Stimulated activated CD8-positive, alpha-beta memory T cell treated with anti-CD3 and anti-CD28 coated beads, Interleukin-15, amount 100 ng/mL, for 4 hours (primary cell): ENCODE data around the gene EPS8L2.

Experiments
- DNase-seq, 2 donors: peaks; one replicate each; pipeline ENCODE4 v3.0.0-alpha.2; 2020; ENCODE audit warnings: low read depth in 2 of 2

EPS8L2 gene

DNA sequence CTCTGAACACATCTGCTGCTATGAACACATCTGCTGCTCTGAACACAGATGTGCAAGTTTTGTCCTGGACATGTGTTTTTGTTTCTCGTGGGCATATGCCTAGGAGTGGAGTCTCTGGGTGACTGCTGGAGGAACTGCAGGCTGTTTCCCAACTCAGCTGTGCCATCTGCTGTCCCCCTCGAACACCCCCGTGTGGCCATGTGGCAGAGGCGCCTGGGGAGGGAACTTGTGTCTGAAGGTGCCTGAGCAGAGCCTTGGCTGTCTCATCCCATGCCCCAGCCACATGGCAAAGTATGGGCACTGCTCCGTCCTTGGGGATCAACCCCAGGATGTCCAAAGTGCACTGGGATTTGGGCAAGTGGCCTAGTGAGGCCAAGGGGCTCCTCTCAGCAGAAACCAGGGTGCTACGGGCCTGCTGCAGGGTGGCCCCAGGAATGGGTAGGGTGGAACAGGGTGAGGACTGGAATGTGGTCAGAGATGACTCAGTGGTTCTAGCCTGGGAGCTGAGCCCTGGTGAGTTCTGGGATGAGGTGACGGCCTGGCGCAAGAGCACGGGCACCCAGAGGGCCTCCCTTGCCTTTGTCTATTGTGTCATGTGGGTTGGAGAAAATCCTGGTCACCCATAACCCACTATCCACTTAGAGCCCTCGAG is 56.5 kb downstream of the EPS8L2 start:
- no peak for DNase-seq

DNA sequence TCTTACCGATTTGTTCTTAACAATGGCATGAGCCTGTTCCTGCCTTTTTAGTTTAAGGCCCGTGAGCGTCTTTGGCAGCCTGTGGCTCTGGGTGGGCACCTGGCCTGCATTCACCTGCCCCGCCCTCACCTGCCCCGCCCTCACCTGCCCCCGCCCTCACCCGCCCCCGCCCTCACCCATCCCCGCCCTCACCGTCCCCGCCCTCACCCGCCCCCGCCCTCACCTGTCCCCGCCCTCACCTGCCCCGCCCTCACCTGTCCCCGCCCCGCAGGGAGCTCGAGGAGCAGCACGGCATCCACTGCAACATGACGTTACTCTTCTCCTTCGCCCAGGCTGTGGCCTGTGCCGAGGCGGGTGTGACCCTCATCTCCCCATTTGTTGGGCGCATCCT is 57.0 kb downstream of the EPS8L2 start:
- DNase-seq = no peak

DNA sequence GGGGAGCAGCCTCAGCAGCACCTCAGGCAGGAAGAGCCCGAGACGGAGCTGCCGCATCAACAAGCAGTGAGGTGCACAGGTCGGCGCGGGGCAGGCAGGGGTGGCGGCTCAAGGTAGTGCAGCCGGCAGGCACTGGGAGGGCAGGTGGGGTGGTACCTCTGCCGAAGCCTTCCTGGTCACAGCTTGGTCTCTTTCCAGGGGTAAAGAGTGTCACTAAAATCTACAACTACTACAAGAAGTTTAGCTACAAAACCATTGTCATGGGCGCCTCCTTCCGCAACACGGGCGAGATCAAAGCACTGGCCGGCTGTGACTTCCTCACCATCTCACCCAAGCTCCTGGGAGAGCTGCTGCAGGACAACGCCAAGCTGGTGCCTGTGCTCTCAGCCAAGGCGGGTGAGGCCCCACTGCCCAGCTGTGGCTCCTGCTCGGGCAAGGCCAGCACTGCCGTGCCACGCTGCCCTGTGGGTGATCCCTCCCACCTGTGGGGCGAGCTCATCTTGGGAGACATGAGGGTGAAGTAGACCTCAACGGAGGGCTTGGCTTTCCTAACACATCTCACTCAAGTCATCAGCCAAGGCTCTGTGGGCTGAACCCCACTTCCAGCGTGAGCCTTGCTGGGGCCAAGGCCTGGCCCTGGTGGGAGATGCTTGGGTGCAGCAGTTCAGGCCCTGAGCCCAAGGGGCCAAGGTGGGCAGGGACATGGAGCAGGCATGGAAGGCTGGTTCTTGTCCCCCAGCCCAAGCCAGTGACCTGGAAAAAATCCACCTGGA is 57.7 kb downstream of the EPS8L2 start:
- no peak for DNase-seq

DNA sequence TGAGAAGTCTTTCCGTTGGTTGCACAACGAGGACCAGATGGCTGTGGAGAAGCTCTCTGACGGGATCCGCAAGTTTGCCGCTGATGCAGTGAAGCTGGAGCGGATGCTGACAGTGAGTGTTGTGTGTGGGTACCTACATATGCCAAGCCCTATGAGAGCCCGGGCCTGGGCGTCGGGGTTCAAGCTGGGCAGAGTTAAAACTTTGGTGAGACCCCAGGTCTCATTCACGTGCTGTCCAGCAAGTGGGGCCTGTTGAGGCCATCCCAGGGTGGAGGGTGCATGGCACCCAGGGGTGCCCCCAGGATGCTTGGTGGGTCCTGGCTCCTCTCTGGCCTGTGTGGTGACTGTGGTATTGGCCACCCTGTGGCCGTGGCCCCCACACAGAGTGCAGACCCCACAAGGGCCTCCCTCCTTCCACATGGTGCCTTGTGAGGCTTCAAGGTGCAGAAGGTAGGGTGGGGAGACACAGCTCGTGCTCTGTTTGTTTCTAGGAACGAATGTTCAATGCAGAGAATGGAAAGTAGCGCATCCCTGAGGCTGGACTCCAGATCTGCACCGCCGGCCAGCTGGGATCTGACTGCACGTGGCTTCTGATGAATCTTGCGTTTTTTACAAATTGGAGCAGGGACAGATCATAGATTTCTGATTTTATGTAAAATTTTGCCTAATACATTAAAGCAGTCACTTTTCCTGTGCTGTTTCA is 58.4 kb downstream of the EPS8L2 start:
- no peak for DNase-seq

DNA sequence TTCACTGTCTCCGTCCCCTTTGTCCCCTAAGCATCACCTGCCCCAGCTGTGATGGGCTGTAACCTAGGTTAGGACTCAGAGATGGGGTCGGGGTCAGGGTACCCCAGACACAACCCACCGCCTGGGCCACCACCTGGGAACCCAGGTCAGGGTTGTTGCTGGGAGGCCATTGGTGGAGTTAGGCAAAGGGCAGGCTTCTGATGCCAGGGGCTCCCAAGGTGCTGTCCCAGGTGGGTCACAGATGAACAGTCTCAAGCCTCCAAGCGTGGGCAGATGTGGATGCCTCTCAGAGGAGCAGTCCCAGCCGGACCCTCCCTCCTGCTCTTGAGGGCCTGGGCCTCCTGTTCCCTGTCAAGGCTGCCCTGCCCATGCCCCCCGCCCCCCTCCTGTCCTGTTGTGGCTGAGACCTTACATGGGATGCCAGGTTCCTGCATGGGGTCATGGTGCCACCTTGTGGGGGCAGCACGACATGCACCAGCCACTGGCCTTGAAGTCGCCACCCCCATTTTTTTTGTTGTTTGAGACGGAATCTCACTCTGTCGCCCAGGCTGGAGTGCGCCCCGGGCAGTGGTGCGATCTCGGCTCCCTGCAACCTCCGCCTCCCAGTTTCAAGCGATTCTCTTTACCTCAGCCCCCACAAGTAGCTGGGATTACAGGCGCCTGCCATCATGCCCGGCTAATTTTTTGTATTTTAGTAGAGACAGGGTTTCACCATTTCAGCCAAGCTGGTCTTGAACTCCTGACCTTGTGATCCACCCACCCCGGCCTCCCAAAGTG is 59.2 kb downstream of the EPS8L2 start:
- DNase-seq = no peak

DNA sequence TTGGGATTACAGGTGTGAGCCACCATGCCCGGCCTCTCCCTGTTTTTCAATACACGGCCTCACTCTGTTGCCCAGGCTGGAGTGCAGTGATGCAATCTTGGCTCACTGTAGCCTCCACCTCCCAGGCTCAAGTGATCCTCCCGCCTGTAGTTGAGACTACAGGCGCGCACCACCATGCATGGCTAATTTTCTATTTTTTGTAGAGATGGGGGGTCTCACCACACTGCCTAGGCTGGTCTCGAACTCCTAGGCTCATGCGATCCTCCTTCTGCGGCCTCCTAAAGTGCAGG is 59.7 kb downstream of the EPS8L2 start:
- no peak for DNase-seq

DNA sequence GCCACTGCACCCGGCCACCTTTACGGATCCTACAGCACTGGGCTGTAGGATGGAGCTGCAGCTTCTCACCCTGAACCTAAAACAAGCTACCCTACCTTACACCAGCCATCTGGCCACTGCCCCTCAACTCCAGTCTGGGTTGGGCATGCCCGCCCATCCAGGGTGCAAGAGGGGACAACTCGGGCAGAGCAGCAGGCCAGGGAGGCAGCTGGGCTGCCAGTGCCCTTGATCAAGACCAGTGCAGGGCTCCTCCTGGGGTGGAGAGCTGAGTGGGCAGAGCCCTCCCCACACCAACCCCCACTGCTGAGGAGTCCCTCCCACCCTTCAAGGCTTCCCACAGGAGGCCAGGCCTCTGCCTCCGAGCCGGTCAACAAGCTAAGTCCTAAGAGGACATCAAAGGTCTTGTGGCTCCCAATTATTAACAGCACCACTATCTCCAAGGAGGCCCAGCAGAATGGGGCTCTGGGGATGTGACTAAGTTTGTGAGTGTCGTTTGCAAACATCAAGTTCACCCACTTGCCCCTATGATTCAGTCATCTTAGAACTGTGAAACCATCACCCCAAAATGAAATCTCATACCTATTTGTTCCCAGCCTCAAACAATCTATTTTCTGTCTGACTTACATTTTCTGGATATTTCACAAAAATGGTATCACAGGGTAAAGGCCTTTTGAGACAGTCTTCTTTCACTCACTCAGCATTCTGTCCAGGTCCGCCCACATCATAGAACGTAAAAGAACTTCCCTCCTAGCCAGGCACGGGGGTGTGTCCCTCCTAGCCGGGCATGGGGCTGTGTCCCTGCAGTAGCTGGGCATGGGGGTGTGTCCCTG is 60.3 kb downstream of the EPS8L2 start:
- no peak for DNase-seq

DNA sequence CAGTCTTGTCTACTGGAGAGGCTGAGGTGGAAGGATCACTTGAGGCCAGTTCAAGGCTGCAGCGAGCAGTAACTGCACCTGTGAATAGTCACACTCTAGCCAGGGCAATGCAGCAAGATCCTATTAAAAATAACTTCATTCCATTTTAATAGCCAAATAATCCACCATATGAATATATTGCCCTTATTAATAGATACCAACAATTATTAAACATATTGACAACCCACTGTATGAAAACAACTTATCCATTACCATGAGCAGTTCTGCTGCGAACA is 60.8 kb downstream of the EPS8L2 start:
- no peak for DNase-seq

DNA sequence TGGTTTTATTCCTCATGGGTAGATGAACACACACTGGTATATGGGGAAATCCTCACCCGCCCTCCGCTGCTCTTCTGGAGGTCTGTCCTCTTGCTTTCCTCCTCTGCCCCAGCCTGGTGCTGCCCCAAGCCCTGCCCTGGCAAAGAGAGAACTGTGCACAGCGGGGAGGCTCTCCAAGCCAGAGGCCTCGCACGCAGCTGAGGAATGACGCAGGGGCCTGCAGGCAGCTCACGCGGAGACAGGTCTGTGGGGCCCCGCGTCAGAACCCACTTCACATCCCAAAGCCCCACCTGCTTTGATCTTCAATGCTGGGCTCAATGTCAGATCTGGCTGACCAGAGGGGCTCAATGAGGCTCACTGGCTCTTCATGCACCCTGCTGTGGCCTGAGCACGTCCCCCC is 61.2 kb downstream of the EPS8L2 start:
- DNase-seq = no peak

DNA sequence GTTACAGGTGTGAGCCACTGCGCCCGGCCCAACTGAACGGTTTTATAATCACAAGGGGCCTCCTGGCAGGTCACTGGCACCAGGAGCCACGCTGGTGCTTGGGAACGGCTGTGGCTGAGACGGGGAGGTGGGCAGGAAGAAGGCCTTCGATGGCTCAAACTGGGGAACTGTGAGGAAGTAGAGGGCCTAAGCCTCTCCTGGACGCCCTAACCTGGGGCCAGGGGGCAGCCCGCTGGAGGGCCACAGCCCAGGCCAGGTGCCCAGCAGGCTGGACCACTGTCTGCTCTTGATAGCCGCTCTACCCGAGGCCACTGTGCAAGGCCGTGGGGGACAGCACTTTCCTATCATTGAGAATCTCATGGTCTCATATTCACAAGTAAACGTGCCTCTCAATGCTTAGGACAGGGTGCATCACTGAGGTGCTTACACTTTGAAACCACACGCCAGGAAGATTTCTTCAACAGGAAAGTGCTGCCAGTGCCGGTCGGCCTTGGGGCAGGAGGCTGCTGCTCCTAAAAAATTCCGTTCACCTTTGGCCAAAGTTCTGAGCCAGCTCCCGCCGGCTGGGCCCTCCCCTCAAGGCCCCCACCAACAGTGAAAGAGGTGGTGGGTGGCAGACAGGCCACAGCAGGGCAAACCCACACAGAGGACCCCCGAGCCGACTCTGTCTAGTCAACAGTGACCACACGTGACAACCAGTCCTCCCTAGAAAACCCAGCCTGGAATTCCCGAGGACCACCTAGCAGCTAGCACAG is 64.0 kb downstream of the EPS8L2 start:
- no peak for DNase-seq

DNA sequence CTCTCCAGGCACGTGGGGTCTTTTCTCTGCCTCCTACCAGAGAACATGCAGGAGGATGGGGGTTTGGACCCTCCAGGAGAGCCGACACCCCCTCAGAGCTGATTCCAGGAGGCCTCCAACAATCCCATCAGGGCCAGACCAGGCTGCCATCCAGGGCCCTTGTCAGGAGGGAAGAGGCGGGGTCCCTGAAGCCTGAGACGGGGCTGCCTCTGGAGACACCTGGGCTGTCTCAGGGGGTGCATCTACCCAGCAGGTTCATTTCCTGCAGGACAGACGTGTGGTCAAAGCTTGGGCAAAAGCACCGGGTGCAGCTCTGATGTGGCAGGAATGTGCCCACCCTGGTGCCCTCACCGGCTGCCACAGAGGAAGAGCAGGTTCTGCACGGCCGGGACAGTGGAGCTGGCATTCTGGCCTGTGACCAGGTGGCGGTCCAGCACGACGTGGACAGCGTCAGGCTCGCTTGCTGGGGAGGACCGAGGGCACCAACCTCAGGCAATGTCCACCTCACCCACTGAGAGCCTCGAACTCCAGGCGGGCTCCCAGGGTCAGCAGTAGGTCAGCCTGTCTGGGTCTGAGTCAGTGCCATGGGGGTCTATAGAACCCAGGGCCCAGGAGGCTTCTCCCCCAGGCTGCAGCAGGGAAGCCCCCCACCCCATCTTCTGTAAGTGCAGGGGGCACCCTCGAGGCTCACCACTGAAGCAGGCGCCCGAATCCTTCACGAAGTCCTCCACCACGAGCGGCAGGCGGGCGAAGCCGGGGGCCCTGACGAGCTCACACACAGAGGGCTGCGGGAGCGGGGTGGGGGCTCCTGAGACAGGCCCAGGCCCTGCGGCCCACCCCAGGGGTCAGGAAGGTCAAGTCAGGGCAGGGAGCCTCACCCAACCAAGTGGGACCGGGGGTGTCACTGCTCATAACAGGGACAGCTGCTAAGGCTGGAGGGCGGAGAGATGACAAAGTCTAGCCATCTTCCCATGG is 64.9 kb downstream of the EPS8L2 start:
- DNase-seq = no peak

DNA sequence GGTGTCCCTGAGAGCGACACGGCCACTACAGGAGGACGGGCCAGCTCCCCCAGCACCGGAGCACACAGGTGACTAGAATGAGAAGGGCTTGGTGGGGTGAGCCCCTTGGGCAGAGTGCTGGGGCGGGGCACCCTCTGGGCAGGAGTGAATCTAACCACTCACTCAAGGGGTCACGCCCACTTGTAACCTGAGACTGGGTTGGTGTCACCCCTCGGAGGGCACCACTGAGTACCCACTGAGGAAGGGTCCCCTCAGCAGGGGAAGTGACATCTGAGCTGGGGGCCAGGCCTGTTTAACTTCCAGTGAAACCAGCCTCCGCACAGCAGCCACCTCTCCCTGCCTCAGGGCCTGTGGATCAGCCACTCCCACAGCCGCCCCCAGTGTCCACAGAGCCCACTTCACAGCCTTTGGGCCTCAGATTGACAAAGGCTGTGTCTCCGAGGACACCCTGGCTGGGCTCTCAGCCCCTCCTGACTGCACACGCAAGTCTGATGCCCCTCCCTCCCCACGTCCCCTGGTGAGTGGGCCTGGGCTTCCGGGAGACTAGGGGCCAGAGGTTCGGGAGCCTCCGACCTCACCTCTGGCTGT is 65.7 kb downstream of the EPS8L2 start:
- no peak for DNase-seq

DNA sequence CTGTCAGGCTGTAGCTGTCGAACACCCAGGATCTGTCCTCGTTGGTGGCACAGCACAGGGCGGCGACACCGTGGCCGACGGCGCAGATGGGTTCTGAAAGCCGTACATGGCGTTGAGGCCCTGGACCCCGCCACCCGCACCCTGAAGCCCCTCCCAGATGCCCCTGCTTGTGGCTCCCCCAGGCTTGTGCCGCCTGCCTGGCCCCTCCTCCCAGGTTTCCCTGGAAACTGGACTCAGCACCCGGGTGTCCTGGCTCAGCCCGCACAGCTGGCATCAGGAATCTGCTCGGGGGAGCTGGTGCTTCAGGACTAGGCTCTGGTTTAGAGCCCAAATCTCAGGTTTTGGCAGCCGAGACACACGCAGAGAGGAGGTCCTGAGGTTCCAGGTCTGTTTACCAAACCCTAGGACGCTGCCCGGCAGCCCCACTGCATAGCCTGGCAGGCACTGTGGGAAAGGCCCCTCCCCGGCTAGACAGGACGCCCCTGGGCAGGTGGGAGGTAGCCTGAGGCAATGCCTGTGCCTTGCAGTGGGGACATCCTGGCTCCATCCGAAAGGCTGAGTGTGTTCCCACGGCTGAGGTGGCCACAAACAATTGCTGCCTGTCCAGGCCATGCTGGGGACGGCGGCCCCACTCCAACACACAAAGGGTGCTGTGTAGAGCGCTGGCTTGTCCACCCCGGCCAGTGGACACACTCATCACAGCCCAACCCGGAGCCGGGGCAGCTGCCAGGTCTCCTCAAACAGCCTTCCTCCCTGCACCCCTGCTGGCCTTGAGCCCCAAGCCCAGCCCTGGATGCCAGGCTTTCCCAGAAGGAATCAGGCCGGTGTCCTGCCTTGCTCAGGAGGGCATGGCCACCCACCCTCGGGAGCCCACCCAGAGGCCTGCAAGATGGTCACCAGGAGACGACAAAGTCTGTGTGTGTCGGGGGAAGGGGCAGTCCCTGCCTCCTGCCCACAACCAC is 66.7 kb downstream of the EPS8L2 start:
- no peak for DNase-seq

DNA sequence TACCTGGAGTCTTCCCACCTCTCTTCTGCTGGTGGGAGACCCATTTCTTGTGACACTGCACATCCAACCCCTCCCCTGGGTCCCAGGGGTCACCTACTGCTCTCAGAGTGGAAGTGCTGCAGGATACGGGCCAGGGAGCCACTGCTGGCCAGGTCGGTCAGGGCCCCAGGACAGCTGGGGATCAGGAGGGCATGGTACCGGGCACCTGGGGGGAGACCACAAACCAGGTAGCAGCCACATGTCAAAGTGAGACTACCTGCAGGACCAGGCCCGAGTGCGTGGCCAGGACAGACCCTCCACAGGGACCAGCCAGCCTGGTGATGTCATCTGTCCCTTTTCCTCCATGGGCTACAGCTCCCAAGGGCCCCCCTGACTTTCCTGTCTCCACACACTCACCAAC is 67.4 kb downstream of the EPS8L2 start:
- DNase-seq = no peak

DNA sequence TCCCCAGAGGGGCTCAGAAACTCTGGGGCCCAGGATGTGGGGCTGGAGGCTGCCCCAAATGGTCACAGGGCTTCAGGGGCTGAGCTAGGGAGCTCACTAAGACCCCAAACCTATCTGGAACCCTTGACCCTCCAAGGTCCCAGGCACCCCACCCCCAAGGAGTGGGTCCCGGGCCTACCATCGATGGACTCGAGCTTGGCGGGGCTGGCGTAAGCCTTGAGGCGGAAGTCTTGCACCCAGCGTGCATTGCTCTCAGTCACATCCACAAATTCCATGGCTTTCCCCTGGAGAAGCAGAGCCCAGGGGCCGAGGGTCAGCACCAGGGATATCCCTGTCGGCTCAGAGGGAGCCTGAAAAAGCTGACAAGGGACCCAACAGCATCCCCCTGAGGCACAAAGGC is 67.8 kb downstream of the EPS8L2 start:
- DNase-seq = no peak

DNA sequence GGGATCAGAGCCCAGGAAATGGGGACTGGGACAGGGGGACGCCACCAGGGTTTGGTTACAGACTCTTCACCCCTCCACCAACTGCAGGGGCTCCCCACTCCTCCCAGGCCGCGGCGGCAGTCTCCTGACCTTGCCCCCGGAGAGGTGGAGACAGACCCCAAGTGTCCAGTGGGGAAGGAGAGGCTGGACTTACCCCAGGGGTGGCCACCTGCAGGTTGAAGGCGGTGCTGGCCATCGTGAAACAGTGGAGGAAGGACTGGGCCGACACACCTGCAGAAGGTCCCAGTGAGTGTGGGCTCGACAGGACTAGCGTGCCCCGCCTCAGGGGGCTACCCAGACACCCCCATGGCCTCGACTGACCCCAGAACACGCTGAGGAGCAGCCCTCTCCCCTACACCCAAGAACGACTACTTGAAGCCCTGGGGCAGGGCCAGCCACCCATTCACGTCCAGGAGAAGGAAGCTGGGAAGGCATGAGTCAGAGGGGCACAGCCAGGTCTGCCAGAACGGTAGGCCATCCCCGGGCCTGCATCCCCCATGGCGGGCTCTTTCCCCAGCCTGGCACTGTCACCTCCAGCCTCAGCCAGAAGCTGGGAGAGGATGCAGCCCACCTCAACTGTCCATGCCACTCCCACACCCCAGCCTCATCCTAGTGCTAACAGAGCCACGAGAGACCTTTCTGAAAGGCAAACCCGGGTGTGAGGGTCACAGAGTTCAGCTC is 69.0 kb downstream of the EPS8L2 start:
- DNase-seq = no peak

DNA sequence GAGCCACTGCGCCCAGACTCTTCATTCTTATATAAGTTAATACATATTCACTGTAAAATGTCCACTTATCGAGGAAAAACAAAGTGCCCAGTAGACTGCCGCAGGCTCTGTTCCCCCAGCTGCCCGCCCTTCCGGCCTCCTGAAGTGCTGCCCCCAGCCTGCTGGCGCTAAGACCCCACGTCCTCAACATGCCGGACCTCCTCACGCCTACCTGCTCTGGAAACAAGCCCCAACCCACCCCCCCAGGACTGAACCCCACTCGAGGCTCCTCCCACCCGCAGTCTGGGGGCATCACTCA is 70.2 kb downstream of the EPS8L2 start:
- no peak for DNase-seq
